ENCODE measurements around the gene PCSK5.
A peak's percentile ranks its signal among the peaks of the same experiment; 100 is the strongest.

Gene PCSK5

DNA sequence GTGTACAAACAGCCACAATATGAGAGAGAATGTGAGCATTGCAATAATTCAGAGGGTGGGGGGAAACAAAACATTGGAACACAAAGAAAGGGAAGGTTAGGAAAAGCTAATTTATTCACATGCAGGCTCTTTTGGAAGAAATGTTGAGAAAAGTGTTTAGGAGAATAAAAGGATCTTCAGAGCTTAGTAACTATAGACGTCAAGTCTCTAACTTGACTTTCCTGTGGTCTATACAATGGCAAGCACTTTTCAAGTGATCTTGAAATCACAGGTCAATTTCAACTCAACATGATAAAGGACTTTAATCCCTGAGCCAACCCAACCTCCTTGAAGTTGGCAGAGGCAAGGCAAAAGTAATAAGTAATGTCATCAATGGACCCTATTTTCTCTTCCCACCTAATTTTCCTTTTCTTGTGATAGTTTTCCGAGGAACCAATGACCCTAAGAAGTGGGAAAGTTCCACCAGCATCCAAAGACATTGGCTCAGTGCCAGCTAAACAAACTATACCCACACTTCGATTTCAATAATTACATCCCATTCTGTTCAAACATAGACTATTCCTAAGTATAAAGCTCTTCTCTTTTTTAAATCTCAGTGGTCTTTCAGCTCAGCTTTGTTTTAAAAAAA, 480.0 kb downstream of the PCSK5 start:
- peak; percentile 10 for DNase-seq

DNA sequence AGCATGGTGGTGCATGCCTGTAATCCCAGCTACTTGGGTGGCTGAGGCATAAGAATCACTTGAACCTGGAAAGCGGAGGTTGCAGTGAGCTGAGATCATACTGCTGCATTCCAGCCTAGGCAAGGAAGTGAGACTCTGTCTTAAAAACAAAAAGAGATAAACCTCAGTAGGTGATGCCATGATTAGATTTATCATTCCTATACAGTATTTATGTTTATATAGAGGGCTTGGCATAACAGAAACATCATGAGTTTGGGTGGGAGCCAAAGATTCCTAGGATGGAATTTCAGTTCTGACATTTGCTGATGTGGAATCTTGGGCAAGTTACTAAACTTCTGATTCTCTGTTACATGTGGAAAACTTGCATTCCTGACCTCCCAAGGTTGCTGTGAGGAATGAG, 481.4 kb downstream of the PCSK5 start:
- no peak for DNase-seq

DNA sequence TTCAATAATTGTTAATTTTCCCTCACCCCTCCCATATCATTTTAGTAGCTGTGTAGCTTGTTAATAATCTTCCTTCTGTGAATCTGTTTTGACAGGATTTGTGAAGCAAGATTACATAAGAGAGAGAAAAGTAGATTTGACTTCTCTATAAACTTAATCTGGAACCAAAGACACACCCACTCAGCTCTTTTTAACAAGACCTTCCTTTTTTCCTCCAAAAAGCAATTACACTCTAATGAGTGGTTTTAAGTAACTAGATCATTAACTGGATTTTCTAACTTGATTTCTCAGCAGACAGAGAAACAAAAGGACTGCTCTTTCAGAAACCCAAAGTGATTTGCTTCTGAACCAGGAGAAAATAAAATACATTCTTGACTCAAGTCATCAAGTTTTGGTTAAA, 481.9 kb downstream of the PCSK5 start:
- no peak for DNase-seq

DNA sequence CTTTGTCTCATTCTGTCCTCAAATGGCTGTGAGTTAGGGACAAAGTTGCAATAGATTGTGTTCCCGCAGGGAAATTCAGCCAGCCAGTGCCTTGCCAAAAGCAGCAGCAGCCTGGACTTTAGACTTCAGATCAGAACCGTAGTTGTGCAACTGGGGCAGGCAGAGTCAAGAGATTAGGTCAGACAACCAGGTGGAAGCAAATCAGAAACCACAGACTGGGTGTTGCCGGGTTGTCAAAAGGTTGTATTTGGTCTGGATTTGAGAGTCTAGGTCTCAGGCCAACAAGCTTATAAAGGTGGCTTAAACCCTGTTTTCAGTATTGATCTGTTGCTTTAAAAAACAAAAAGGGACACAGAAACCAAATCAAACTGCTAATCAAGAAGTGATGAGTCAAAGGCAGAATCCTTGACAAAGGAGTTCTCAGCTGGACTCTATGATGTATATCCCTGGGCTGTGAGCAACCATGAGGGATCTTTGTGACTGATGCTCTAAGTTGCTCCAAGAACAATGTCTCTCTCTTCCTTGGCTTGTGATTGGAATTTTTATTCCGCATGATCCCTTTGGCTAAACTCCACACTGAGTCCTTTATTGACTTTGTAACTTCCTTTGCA, 482.8 kb downstream of the PCSK5 start:
- no peak for DNase-seq

DNA sequence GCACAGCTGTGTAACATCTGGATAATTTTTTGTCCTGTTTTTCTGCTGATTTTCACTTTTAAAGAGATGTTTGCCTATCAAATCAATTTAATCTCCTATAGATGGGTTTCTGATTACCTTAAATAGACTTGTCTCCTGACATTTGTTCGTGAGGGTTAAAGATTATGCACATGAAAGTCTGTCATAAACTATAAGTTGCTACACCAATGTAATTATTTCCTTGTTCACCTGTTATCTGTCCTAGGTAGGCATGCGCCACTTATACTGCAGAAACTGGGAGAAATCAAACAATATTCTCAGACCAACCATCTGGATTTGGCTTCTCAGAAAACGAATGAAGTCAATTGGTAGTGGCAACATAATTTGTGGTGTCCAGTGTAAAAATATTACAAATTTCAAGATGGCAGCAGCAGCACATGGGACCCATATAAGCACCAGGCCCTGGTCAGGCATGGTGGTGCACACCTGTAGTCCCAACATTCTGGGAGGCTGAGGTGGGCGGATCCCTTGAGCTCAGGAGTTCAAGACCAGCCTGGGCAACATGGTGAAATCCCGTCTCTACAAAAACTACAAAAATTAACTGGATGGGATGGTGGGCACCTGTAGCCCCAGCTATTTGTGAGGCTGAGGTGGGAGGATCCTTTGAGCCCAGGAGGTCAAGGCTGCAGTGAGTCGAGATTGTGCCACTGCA, 483.5 kb downstream of the PCSK5 start:
- DNase-seq: no peak

DNA sequence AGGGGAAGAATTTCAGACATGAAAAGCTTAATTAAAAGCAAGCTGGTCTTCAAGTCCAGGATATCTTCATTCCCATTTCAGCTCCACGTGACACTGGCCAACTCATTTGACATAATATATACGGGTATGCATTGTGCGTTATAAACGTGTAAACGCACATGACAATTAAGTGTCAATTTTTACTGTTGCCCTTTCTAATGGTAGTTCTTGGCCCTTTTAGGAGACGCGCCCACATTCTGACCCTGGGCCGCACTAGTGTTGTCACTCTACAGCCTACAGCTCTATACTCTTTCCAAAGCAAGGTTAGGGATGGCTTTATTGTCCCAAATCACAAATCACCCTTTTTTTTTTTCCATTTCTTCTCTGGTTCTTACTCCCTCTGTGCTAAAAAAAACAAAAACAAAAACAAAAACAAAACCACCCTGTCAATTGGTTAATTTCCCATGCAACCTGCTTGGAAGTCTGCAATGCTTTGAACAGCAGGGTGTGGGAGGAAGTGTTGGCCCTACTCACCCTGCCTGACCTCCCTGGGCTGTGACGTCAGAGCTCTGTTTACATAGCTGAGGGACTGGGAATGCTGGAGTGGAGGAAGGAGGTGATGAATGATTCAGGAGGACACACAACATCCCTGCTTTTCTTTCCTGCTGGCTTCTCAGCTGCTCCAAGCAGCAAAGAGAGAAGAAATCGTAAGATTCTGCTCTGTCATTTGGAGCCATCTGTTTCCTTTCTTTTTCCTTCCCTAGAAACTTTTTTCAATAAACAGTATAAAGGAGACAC, 484.5 kb downstream of the PCSK5 start:
- no peak for DNase-seq

DNA sequence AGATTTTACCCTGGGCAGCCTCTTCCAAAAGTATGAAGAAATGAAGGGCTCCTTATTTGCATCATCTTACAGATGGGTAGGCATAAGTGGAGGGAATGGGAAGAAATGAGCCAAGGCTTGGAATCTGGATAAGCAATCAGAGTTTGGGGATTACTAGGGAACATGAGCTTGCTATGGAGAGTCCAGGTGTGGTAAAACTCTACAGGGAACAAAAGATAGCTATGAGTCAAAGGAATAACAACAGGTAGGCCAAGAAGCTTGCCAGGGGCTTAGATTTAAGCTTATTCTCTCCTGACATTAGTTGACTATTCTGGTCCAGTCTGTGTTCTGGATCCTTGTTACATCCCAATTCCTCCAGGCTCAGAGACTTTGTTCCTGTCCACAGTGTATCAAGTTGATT, 487.3 kb downstream of the PCSK5 start:
- DNase-seq: no peak

DNA sequence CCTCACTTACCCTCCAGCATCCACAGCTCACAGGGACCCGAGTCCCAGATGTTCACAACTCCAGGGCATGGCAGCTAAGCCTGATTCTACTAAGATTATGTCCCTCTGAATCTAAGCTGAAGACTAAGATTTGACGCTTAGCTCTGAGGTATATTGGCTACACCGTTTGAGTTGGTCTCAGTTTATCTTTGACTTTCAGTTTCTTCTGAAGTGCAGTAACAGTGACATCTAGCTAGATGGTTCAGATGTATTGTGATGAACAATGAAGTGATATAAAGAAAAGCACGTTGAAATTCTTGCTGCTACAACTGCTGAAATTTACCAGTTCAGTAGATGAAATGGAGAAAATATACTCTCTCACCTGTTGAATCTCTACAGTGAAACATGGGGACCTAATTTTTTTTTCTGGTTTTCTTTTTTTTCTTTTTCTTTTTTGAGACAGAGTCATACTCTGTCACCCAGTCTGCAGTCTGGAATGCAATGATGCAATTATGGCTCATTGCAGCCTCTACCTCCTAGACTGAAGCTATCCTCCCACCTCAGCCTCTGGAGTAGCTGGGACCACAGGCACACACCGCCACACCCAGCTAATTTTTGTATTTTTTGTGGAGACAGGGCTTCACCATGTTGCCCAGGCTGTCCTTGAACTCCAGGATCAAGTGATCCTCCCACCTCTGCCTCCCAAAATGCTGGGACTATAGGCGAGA, 488.0 kb downstream of the PCSK5 start:
- no peak for DNase-seq

DNA sequence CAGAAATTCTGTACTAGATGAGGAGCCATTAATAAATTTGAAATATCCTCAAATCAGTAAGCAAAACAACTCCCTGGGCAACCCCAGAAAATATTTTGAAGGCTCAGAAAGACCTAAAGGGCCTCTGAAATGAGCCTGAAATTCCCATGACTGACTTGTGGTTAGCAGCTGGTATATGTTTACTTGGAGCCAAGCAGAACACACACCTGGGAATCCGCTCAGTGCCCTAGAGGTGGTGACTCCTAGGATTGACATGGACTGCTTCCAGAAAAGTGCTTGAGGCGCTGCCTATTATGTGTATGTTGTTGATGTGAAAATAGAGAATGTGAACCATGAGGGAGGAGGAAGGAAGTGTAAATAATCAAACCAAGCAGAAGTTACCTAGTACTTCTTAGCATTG, 489.0 kb downstream of the PCSK5 start:
- DNase-seq: no peak

DNA sequence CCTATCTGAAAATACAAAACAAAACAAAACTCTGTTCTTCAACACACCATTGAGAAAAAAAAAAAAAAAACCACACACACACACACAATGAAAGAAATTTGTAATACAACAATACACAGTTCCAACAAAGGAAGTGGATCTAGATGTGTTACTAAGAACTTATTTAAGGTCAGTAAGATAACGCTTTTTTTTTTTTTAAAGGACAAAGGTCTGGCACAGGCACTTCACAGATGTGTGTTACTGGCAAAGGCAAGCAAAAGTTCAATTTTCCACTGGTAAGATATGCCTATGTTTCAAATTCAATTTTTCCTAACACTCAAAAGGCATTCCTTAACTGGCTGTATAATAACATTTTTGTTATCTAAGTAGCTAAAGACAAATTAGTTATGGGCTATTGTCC, 500.2 kb downstream of the PCSK5 start:
- no peak for DNase-seq

DNA sequence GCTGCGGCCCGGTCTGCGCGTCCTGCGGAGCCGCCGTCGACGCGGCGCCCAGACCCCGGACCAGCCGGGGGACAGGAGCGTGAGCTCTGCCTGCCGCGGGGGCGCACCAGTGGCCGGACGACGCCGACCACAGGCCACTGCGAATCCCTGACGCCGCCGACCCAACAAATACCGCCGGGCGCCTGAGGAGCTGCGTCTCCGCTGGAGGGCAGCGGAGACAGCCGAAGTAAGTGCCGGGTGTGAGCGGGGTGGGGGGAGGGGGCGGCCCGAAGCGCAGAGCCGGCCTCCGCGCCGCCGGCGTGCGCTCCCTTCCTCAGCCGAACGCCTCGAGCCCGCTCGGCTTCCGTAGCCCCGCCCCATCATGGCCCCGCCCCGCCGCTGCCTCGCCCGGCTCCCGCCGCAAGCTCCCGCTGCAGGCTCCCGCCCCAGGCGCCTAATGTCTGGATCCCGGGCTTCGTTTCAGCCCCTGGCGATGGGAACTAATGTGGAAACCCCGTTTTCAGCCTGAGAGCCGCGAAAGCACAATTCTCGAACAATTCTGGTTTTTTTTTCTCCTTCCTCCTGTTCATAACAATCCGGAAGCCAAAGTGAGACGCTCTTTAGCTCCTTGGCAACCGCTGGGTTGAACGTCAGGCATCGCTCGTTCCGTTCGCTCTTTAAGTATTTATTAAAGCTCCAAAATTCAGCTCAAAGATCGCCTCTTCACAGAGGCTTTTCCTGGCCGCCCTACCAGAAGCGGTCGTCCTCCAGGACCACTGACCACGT, 503.9 kb downstream of the PCSK5 start, which contains the start of gene RFK:
Gene RFK, minus strand, starts transcription at position 232 of the 765 bp plus-strand sequence. CDS start 255 bp downstream, outside the sequence.
- DNase-seq: peak; percentile 83

DNA sequence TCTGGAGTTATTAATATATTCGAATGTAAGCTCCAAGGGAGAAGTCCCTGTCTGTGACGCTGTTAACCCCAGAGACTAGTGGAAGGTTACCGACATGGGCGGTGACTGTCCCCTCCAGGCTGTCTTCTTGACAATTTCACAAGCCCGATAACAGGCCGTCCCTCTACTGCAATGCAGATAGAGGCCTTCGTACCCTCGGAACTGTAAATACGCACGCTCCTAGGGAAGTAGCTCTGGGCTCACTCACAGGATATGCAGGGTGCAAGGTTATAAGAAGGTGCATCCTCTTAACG, 504.4 kb downstream of the PCSK5 start:
- DNase-seq: peak; percentile 78

DNA sequence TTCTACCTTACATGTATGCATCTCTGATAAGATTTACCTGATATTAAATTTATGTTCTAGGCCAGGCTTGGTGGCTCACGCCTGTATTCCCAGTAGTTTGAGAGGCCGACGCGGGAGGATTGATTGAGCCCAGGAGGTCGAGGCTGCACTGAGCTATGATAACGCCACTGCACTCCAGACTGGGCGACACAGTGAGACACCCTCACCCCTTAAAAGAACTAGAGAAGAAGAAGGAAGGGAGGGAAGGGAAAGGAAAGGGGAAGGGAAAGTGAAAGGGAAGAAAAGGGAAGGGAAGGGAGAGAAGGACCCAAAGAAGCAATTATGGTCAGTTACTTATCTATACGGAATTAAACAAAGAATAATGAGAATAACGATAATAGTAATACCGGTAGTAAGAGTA, 504.9 kb downstream of the PCSK5 start:
- no peak for DNase-seq

DNA sequence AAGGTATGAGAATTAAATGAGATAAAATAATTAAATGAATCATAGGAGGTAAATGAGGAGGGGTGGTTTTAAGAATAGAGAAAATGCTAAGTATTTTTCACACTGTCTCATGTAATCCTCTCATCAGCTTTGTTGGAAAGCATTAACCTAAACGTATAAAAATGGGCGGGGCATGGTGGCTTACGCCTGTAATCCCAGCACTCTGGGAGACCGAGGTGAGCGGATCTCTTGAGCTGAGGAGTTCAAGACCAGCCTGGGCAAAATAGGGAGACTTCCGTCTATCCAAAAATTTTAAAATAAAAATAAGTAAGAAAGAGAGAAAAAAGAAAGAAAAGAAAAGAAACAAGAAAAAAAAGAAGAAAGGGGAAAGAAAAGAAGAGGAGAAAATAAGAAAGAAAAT, 505.7 kb downstream of the PCSK5 start:
- DNase-seq: no peak

DNA sequence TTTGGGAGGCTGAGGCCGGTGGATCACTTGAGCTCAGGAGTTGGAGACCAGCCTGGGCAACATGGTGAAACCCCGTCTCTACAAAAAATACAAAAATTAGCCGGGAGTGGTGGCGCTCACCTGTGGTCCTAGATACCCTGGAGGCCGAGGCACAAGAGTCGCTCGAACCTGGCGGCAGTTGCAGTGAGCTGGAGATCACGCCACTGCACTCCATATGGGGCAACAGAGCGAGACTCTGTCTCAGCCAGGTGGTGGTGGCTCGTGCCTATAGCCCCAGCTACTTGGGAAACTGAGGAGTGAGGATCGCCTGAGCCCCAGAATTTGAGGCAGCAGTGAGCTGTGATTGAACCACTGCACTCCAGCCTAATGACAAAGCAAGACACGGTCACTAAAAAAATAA, 506.1 kb downstream of the PCSK5 start:
- no peak for DNase-seq

DNA sequence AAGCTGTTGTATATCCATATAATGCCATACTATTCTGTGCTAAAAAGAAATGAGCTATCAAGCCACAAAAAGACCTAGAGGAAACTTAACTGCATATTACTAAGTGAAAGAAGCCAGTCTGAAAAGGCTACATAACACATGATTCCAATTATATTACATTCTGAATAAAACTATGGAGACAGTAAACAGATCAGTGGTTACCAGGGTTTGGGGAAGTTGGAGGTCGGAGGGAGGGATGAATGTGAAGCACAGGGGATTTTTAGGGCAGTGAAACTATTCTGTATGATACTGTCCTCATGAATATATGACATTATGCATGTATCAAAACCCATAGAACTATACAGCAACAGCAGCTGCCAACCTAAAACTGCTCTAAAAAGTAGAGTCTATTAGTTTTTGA, 509.4 kb downstream of the PCSK5 start:
- DNase-seq: no peak

DNA sequence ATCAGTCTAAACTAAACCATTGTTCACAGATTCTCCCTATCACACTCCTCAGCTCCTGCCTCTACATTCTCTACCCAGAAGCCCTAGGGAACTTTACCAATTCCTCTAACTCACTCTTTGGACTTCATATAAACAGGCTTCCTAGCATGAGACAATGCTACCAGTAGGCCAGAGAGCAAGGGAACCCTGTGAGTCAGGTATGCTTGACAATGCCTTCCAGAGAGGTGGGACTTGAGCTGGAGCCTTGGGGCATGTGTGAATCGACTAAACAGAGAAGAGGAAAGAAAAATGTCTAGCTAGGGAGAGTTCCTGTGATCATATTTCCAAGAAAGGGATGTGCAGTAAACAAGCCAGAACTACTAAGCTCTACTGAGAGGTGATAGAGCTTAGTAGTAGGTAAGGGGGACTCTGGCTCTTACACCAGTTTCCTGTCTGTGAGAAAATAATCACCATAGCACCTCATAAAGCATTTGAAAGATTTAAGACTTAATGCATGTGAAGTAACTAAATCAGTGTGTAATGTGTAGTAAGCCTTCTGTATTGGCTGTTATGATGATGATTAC, 510.1 kb downstream of the PCSK5 start:
- no peak for DNase-seq

DNA sequence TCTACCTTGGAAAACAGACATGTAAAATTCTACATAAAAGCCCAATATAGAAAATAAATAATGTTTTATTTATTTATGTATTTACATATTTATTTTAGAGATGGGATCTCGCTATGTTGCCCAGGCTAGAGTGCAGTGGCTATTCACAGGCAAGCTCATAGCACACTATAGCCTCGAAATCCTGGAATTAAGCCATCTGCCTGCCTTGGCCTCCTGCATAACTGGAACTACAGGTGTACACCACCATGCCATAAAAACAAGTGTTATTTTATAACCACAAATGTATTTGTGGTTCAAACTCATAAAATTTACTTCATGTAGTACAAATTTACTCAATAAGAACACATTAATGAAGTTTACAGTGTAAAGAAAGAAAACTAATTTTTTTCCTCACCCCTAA, 510.7 kb downstream of the PCSK5 start:
- DNase-seq: no peak

DNA sequence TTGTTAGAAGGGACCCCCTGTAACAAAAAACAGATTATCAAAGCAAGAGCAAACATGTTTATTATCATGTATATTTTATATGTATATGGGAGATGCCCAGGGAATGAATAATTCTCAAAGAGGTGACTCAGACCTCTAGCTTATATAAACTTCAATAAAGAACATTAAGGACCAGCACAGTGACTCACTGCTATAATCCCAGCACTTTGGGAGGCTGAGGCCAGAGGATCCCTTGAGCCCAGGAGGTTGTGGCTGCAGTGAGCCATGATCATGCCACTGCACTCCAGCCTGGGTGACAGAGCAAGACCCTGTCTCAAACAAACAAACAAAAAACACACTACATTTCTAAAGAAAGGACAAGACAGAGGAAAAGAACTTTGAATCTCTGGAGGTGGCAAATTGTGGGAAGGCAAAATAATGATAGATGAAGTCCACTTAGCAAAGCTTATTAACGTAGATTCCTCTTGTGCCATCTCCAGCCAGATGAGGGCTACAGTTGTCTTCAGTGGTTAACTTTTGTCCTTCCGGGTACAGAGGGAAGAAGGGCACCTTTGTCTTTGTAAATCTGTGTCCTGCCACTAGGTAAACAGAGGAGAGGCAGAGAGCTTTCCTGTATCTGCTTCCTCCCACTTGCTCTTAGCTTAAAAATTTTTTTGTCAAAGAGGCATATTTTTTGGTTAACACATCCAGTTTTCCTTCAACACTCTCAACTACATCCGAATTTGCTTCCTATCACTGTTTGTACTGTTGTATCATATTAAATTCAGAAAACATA, 511.3 kb downstream of the PCSK5 start:
- no peak for DNase-seq

DNA sequence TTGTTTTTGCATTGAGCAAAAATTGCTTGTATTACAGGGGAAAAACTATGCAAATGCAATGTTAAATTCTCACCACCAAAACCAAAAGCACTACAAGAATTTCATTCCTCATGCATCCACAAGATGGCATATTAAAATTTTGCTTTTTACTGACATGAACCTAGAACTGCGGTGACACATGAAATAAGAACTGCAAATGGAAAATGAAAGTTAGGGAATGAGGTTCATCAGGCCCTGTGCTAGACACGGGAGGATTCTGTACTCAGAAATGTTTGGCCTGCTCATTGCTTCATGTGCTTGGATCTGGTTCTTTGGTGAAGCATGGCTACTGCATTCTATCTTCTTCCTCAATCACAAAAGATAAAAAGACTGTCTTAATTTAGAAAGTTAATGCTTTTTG, 512.9 kb downstream of the PCSK5 start:
- DNase-seq: peak; percentile 9

DNA sequence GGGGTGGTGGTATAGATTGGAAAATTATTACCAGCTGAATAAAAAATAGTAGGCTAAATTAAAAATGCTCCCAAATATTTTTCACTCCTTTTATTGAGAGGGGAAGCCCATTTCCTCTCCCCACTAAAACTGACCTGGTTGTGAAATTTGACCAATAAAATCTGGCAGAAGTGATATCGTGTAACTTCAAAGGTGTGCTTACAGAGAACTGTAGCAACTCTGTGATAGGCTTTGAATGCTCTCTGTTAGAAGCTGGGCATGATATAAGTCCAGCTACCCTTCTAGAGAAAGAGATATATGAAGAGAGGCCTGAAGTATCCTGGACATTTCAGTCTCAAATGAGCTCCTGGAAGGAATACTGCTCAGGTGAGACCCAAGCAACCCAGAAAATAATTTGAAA, 513.9 kb downstream of the PCSK5 start:
- DNase-seq: no peak

Data from NCI-H2227 treated with DMSO at 0.1 percent for 48 hours (cell line).